Esophagus squamous epithelium (tissue), 5 donors: ENCODE results near the gene HOXB8. TPM values are rescaled to one million over a fixed set of nuclear protein-coding genes. Genes with fewer than 3 reads are reported as not detected.
A peak's percentile ranks its signal among the peaks of the same experiment; 100 is the strongest.

ENCODE experiments used
- DNase-seq: peaks from one replicate; lab custom pipeline; 2025; lab: John Stamatoyannopoulos, UW
- H3K27ac ChIP-seq, 4 donors: fragments of 200-600 bp; sonication (generic); one replicate each; pipeline ENCODE4 v1.5.1; 2016 to 2019; ENCODE audit warnings: mild to moderate bottlenecking in 1 of 4
- H3K27me3 ChIP-seq, 4 donors: fragments of 200-600 bp; sonication (generic); 1 replicate in 3 of 4; 2 replicates in 1 of 4; pipeline versions ENCODE4 v1.5.1 to v1.6.0; 2017 to 2021; ENCODE audit warnings: antibody characterized with exemption in 1 of 4
- H3K36me3 ChIP-seq, 3 donors: fragments of 200-600 bp; sonication (generic); one replicate each; pipeline ENCODE4 v1.5.1; 2016 to 2019
- H3K4me1 ChIP-seq, 3 donors: fragments of 200-600 bp; sonication (generic); one replicate each; pipeline ENCODE4 v1.5.1; 2017 to 2019
- H3K4me3 ChIP-seq, 4 donors: fragments of 200-600 bp; sonication (generic); 1 replicate in 3 of 4; 2 replicates in 1 of 4; pipeline ENCODE4 v1.5.1; 2016 to 2019; ENCODE audit warnings: mild to moderate bottlenecking in 2 of 4, moderate library complexity in 1 of 4
- H3K9me3 ChIP-seq, 3 donors: fragments of 200-600 bp; sonication (generic); one replicate each; pipeline ENCODE4 v1.5.1; 2016 to 2019
- CTCF ChIP-seq, 6 experiments: fragments of 450-650 bp in 4 of 6; fragments of 200-600 bp in 2 of 6; sonication (generic) in 2 of 6; IDR thresholded peaks; one replicate each; pipeline ENCODE4 v1.5.1; 2016 to 2019; ENCODE audit warnings: antibody characterized with exemption in 6 of 6, mild to moderate bottlenecking in 4 of 6, moderate library complexity in 4 of 6
- POLR2A ChIP-seq, 4 donors: fragments of 450-650 bp; IDR thresholded peaks; one replicate each; pipeline ENCODE4 v1.6.1; 2017; ENCODE audit warnings: antibody characterized with exemption in 4 of 4, mild to moderate bottlenecking in 4 of 4, moderate library complexity in 3 of 4
- WGBS, 2 donors: methylation state at CpG; one replicate each; pipeline ENCODE4 v1.1.5; 2018; 5-methylcytosine and 5-hydroxymethylcytosine counted together
- intact Hi-C: fragments of 100-400 bp; cut with DNase I; formaldehyde crosslinking; loops from one replicate; pipeline ENCODE4 v1.15.0; 2022
- total RNA-seq, 4 donors: library from RNA; depleted of rRNA; stranded (reverse); fragments of >200 nt; gene quantifications; one replicate each; pipeline ENCODE4 v1.1.0, GENCODE V29; 2016
- donor health status: DM: yes; HTN: yes; CAD: no.

Gene HOXB8
- total RNA-seq, 4 donors from 2014 or later: not detected

- no peak for DNase-seq
- Histone ChIP-seq H3K4me1 (peaks cover 19 to 57% (median 45%) of the 10 kb centered on the region in 3 donors), H3K27me3 (peaks cover 0 to 100% (median 46%) of the 10 kb centered on the region in 4 donors), H3K27ac (peak overlapping the region in 3 of 4 donors; percentile 17 to 69 (median 49)), H3K9me3 (no peaks in the 10 kb centered on the region), H3K4me3 (peak overlapping the region; percentile 25 to 71 (median 42)), H3K36me3 (no peaks in the 10 kb centered on the region)
- intact Hi-C loops: loop anchor here (5.0 kb wide), 1 partner anchor 257 kb away; no protein-coding TSS in a partner anchor
- TF ChIP-seq POLR2A (IDR thresholded peaks at IDR 0.05) (no peak), CTCF (IDR thresholded peaks at IDR 0.05) (peak; percentile 82 to 95 (median 92))
- 2 to 20% methylated on average over 29 to 37 of the region's 37 CpGs for WGBS, 2 donors
These were observed 21.1 kb downstream of the HOXB8 start for GRCh38 chr17:48593840-48594537.

GRCh38 chr17:48593126-48593829, 21.8 kb downstream of the HOXB8 start, which contains the start of gene HOXB5:
Gene HOXB5, minus strand, starts transcription at chr17:48593779. Its CDS starts 97 bp downstream, at chr17:48593682.
- 3 to 5% methylated on average over 14 to 25 of the region's 50 CpGs for WGBS, 2 donors
- no peak for DNase-seq
- peaks cover 19 to 55% (median 45%) of the 10 kb centered on the region in 3 donors for H3K4me1 ChIP-seq
- intact Hi-C loops: loop anchor here (5.0 kb wide), 1 partner anchor 256 kb away; no protein-coding TSS in a partner anchor
- peaks cover 0 to 100% (median 41%) of the 10 kb centered on the region in 4 donors for H3K27me3 ChIP-seq
- H3K9me3 ChIP-seq: no peaks in the 10 kb centered on the region
- H3K27ac ChIP-seq: peak within 1 kb of the TSS; percentile 11 to 69 (median 33)
- no peaks in the 10 kb centered on the region for H3K36me3 ChIP-seq
- H3K4me3 ChIP-seq: peak within 1 kb of the TSS; percentile 25 to 71 (median 42)
- TF ChIP-seq POLR2A (IDR thresholded peaks at IDR 0.05) (no peak), CTCF (IDR thresholded peaks at IDR 0.05) (no peak)

- peak overlapping the region in 3 of 4 donors; percentile 38 to 71 (median 46) for H3K4me3 ChIP-seq
These were observed 22.5 kb downstream of the HOXB8 start for GRCh38 chr17:48592577-48592976.

GRCh38 chr17:48592057-48592514, 23.0 kb downstream of the HOXB8 start:
- Histone ChIP-seq H3K4me1 (peaks cover 8 to 46% (median 35%) of the 10 kb centered on the region in 3 donors), H3K9me3 (no peaks in the 10 kb centered on the region), H3K27me3 (peaks cover 0 to 100% (median 30%) of the 10 kb centered on the region in 4 donors), H3K36me3 (no peaks in the 10 kb centered on the region), H3K27ac (peak overlapping the region in 2 of 4 donors; percentile 49 to 69), H3K4me3 (peak overlapping the region in 3 of 4 donors; percentile 38 to 71 (median 46))
- 21 to 31% methylated on average over 10 to 21 of the region's 33 CpGs for WGBS, 2 donors
- TF ChIP-seq CTCF (IDR thresholded peaks at IDR 0.05) (no peak), POLR2A (IDR thresholded peaks at IDR 0.05) (no peak)
- DNase-seq: no peak
- intact Hi-C loops: loop anchor here (5.0 kb wide), 1 partner anchor 255 kb away; no protein-coding TSS in a partner anchor

More at GRCh38 chr17:48592577-48592976, 22.5 kb downstream of the HOXB8 start:
- peaks cover 12 to 48% (median 38%) of the 10 kb centered on the region in 3 donors for H3K4me1 ChIP-seq
- intact Hi-C loops: loop anchor here (5.0 kb wide), 1 partner anchor 255 kb away; no protein-coding TSS in a partner anchor
- WGBS, 2 donors: 6 to 19% methylated on average over 12 to 14 of the region's 14 CpGs
- TF ChIP-seq CTCF (IDR thresholded peaks at IDR 0.05) (no peak), POLR2A (IDR thresholded peaks at IDR 0.05) (no peak)
- DNase-seq: no peak
- H3K36me3 ChIP-seq: no peaks in the 10 kb centered on the region
- H3K27ac ChIP-seq: peak overlapping the region in 3 of 4 donors; percentile 17 to 69 (median 49)
- H3K9me3 ChIP-seq: no peaks in the 10 kb centered on the region
- peaks cover 0 to 100% (median 34%) of the 10 kb centered on the region in 4 donors for H3K27me3 ChIP-seq
